Astrocyte of the cerebellum (primary cell): ENCODE data around the gene CCDC7.
"Not testable (repeated sequence)": the region's sequence is repeated elsewhere in the genome, so short reads cannot be mapped to it uniquely, and the experiment has no call there.

ENCODE experiments used
- DNase-seq: peaks from one replicate; pipeline ENCODE4 v3.0.0-alpha.2; 2011; ENCODE audit warnings: low read depth
- H3K4me3 ChIP-seq: 2 replicates; pipeline ENCODE4 v1.5.1; 2011; ENCODE audit warnings: mild to moderate bottlenecking, low read depth, low read length, moderate library complexity
- in situ Hi-C: cut with HindIII; loops from 2 replicates; pipeline ENCODE4 v1.10.0; 2017; ENCODE audit warnings: low sequenced_read_pairs
- TF ChIP-seq, protein P1 (sequence below): IDR thresholded peaks from 2 replicates; pipeline ENCODE4 v1.5.1; 2012; ENCODE audit warnings: low read length, low read depth, moderate library complexity, mild to moderate bottlenecking; ENCODE audit errors: missing control alignments

The CCDC7 gene

DNA sequence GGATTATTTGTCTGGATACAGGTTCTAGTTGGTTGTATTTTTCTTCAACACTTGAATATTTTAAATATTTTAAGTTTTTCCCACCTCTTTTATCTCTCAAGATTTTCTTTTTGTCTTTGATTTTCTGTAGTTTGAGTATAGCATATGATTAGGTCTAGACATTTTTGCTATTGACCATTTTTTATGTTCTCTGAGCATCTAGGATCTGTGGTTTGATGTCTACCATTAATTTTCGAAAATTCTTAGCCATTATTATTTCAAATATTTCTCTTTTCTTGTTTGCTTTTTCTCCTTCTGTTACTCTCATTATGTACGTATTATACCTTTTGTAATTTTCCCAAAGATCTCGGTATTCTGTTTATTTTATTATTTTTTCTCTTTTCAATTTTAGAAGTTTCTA is 293.0 kb downstream of the CCDC7 start:
- DNase-seq, result no peak
- no peak overlapping the region for H3K4me3 ChIP-seq
- TF ChIP-seq, protein P1, sequence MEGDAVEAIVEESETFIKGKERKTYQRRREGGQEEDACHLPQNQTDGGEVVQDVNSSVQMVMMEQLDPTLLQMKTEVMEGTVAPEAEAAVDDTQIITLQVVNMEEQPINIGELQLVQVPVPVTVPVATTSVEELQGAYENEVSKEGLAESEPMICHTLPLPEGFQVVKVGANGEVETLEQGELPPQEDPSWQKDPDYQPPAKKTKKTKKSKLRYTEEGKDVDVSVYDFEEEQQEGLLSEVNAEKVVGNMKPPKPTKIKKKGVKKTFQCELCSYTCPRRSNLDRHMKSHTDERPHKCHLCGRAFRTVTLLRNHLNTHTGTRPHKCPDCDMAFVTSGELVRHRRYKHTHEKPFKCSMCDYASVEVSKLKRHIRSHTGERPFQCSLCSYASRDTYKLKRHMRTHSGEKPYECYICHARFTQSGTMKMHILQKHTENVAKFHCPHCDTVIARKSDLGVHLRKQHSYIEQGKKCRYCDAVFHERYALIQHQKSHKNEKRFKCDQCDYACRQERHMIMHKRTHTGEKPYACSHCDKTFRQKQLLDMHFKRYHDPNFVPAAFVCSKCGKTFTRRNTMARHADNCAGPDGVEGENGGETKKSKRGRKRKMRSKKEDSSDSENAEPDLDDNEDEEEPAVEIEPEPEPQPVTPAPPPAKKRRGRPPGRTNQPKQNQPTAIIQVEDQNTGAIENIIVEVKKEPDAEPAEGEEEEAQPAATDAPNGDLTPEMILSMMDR, result no peak
- in situ Hi-C loops, result no loop called here

DNA sequence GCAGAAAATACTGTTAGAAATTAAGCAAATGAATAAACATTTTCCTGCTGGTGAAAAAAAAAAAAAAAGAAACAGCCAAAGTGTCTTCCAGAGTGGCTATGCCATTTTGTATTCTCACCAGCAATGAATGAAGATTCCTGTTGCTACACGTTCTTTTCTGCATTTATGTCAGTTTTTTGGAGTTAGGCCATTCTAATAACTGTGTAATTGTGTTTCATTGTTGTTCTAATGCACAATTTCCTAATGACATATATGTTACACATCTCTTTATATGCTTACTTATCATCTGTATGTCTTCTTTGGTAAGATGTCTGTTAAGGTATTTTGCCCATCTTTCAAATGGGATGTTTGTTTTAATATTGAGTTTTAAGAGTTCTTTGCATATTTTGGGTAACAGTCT is 298.4 kb downstream of the CCDC7 start:
- in situ Hi-C loops, result no loop called here

DNA sequence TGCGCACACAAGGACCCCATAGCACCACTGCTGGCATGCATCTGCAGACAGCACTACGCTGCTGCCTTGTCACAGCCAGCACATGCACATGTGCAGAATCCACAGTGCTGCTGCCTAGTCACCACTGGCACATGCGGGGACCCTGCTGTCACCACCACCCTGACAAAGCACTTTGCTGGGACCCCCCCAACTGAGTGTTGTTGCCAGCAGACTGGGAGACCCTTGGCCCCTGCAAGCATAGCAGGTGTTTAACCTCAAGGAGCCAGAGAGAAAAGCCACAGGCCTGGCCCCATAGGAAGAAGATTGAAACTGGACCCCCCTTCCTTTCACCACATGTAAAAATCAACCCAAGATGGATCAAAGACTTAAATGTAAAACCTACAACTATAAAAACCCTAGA is 300.9 kb downstream of the CCDC7 start:
- in situ Hi-C loops, result no loop called here
- H3K4me3 ChIP-seq, result no peak overlapping the region
- DNase-seq, result no peak
- TF ChIP-seq, protein P1, result no peak

More for the DNA sequence above, 298.4 kb downstream of the CCDC7 start:
- H3K4me3 ChIP-seq, result no peak overlapping the region
- TF ChIP-seq, protein P1, result no peak
- DNase-seq, result no peak

DNA sequence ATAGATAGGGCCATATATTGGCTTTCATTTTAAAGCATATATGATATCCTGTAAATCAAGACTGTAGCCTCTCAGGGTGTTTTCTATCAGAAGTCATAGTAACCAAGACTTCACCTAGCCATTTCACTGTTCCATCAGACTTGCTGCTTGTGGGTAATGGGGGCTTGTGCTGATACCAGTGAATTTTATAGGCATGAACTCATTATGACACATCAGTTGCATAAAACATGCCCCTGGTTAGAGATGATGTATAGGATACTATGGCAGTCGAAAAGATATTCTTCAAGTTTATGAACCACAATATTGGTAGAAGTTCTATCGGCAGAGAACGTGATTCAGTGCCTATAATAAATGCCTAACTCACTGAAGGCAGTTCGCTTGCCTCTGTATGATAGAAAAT is 305.6 kb downstream of the CCDC7 start:
- in situ Hi-C loops, result no loop called here
- H3K4me3 ChIP-seq, result no peak overlapping the region
- no peak for DNase-seq
- TF ChIP-seq, protein P1, result no peak

DNA sequence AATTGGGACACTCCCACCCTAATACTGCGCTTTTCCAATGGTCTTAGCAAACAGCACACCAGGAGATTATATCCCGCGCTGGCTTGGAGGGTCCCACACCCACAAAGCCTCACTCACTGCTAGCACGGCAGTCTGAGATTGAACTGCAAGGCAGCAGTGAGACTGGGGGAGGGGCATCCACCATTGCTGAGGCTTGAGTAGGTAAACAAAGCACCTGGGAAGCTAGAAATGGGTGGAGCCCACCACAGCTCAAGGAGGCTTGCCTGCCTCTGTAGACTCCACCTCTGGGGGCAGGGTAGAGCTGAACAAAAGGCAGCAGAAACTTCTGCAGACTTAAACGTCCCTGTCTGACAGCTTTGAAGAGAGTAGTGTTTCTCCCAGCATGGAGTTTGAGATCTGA is 309.0 kb downstream of the CCDC7 start:
- H3K4me3 ChIP-seq, DNase-seq, in situ Hi-C loops: not testable (repeated sequence)

DNA sequence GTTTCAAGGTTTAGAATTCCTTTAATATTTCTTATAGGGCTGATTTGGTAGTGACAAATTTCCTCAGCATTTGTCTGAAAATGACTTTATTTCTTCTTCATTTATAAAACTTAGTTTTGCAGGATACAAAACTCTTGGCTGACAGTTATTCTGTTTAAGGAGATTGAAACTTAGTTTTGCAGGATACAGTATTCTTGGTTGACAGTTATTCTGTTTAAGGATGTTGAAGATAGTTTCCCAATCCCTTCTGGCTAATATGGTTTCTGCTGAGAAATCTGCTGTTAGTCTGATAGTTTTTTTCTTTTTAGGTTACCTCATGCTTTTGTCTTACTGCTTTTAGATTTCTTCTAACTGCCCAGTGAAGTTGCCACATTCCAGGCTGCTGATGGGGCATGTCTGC is 325.3 kb downstream of the CCDC7 start:
- no peak for DNase-seq
- in situ Hi-C loops, result no loop called here
- TF ChIP-seq, protein P1, result no peak
- H3K4me3 ChIP-seq, result no peak overlapping the region

DNA sequence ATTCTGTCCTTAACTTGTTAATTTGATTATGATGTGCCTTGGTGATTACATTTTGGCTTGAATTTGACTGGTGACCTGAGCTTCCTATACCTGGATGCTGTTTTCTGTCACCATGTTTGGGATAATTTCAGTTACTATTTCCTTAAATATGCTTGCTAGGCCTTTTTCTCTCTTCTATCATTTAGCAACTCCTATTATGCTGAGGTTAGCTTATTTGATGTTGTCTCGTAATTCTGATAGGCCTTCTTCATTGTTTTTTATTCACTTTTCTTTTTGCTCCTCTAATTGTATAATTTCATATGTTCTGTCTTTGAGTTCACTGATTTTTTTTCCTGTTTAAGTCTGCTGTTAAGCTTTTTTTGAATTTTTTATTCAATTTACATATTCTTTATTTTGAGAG is 327.2 kb downstream of the CCDC7 start:
- DNase-seq, result no peak
- TF ChIP-seq, protein P1, result no peak
- H3K4me3 ChIP-seq, result no peak overlapping the region
- in situ Hi-C loops, result no loop called here
